Suppressor macrophage (primary cell): ENCODE data around the gene NUPR2.
"Not testable (repeated sequence)": the region's sequence is repeated elsewhere in the genome, so short reads cannot be mapped to it uniquely, and the experiment has no call there.

Experiments
- DNase-seq, 4 experiments: peaks; one replicate each; pipeline ENCODE4 v3.0.0-alpha.2; 2020 to 2022
- total RNA-seq, 17 experiments: gene quantifications; one replicate each; lab custom pipeline; 2026; ENCODE audit warnings: mixed read lengths in 6 of 17, inconsistent platforms in 3 of 17; lab: John Stamatoyannopoulos, UW

Gene NUPR2, protein sequence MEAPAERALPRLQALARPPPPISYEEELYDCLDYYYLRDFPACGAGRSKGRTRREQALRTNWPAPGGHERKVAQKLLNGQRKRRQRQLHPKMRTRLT
- total RNA-seq = 0 to 0.22 (median 0) reads per million in 17 experiments

DNA sequence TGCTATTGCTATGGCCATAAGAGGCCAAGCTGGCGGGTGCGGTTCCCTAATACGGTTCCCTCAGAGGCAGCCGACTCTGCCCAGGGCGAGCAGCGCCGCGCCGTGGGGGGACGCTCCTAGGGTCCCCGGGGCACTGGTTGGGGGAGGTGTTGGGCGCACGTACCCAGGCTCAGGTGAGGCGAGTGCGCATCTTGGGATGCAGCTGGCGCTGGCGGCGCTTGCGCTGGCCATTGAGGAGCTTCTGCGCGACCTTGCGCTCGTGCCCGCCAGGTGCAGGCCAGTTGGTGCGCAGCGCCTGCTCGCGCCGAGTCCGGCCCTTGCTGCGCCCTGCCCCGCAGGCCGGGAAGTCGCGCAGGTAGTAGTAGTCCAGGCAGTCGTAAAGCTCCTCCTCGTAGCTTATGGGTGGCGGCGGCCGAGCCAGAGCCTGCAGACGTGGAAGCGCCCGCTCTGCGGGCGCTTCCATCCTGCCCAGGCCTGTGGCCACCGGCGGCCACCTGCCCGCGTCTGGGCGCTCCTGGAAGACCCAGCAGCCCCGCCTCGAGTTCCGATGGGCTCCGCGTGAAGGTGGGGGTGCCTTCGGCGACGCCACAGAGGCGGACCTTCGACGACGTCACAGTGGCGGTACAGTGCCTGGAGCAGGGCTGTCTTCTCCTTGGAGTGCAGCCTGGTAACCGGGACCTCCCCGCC lies at the start of gene NUPR2:
Gene NUPR2 (minus strand): TSS at position 566 of the 687 bp plus-strand sequence. CDS start 103 bp downstream, at position 463.
- DNase-seq = no peak

DNA sequence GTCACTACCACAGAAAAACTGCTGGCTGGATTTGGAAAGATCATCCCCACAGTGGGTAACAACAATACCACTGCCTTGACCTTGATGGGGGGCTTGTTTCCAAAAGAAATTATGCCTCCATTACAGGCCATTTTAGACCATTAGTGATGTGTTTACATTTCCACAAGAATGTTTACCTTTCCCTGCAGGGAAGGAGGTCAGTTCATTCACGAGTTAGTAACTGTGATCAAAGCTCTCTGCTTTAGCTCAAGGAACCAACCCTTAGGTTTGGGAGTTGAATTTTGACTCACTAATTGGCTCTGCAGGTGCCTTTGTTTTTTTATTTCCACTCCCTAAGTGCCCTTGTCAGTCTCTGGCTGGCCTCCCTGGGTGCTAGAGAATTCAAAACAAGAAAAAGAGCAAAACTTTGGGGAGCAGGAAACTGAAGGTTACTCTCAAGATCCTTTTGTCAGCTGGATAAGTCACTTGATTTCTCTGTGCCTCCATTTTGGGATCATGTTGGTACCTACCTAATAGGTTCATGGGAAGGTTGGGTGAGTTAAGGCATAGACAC lies 41.1 kb upstream of the NUPR2 start:
- DNase-seq = no peak

DNA sequence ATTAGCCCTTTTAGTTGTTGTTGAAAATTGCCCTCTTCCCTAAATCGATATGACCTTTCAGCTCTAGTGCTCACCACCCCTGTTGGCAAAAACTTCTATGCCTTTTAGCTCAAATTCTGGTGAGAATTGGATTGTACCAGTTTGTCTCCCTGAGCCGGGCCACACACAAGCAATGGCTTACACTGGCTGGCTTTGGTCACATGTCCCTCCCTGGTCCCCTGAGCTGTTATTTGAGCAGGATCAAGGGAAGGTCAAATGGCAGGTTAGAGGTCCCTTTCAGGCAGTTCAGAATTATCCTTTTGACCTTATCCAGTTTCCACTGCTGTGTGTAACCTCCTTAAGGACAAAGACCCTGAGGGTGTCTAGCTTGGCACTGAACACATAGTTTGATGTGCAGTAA lies 14.8 kb upstream of the NUPR2 start:
- DNase-seq = not testable (repeated sequence)

DNA sequence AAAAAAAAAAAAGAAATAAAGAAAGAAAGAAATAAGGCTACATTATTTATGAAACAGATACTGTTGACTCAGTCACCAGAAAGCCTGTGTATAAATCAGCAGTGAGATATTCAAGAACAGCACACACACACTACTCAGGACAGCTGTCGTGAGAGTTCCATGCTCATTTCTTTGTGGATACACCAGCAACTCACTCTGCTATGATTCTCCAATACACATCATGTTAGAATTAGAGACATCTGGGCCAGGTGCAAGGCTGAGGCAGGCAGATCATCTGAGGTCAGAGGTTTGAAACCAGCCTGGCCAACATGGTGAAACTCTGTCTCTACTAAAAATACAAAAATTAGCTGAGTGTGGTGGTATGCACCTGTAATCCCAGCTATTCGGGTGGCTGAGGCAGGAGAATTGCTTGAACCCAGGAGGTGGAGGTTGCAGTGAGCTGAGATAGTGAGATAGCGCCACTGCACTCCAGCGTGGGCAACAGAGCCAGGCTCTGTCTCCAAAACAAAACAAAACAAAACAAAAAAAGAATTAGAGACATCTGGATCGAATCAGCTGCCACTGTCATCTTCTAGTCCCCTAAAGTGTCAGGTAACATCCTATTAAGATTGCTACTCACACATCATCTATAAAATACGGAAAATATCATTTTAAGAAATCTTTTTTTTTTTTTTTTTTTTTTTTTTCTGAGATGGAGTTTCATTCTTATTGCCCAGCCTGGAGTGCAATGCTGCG lies 11.2 kb upstream of the NUPR2 start:
- DNase-seq = no peak

DNA sequence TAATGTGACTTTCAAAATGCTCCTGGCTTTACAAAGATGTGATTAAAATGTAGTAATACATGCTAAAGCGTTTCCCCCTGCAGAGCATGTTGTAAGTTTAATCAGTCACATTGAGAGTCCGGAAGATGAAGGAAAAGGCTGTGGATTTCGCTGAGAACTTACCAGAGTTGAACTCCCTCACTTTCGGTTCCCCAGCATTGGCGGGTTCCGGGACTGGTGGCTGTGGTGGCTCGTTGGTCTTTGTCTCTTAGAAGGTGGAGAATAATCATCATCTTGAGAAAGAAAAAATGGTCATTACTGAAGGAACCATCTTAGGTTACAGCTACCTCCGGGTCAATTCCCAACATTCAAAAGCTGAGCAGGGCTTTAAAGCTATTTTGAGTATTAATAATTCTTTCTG lies 9.6 kb upstream of the NUPR2 start:
- DNase-seq = no peak

DNA sequence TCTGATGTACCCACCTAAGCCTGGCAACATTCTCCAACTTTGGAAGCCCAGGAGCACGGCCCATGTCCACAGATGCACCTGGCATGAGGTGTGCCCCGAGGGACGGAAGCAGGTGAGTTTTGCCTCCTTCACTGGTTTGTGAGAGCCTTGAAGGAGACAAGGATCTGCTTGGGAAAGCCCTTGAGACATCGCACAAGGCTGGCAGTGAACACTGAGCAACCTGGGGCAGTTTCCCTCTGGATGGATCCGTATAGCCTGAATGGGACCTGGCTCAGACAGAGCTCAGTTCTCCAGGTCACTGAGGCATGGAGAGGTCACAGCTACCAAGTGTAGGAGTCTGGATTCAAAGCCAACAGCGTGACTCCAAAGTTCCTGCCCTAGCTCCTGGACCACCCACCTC lies 8.8 kb upstream of the NUPR2 start:
- DNase-seq = no peak

DNA sequence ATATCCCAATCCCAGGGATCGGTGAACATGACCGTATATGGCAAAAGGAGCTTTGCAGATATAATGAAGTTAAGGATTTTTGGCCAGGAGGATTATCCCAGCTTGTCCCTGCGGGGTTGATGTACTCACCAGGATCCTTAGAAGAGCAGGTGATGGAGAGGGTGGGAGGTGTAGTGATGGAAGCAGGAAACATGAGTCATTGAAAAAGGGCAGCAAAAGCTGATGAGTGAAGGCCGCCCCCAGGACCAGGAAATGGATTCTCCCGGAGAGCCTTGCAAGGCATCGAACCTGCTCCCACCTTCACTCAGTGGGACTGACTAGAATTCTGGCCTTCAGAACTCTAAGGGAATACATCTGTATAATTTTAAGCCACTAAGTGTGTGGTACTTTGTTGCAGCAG lies 5.2 kb upstream of the NUPR2 start:
- no peak for DNase-seq

DNA sequence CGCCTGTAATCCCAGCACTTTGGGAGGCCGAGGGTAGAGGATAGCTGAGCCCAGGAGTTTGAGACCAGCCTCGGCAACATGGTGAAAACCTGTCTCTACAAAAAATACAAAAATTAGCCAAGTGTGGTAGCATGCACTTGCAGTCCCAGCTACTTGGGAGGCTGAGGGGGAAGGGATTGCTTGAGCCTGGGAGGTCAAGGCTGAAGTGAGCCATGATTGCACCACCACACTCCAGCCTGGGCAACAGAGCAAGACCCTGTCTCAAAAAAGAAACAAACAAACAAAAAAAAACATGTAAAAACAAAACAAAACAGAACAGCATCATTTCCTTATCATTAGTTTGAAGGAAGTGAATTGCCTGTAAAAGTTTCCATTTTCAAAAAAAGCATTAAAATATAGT lies 4.0 kb downstream of the NUPR2 start:
- DNase-seq = not testable (repeated sequence)

DNA sequence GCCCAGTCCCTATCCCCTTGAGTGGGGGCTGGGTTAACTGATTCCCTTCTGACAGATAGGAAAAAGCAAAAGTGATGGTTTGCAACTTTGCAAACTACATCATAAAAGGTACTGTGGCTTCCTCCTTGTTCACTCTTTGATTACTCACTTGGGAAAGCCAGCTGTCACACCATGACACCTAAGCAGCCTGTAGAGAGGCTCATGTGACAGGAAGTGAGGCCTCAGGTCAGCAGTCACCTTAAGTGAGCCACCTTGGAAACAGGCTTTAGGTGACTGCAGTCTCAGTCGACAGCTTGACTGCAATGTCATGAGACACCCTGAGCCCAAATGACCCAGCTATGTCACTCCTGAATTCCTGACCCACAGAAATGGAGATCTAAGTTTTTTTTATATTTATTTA lies 5.6 kb downstream of the NUPR2 start:
- DNase-seq = no peak

DNA sequence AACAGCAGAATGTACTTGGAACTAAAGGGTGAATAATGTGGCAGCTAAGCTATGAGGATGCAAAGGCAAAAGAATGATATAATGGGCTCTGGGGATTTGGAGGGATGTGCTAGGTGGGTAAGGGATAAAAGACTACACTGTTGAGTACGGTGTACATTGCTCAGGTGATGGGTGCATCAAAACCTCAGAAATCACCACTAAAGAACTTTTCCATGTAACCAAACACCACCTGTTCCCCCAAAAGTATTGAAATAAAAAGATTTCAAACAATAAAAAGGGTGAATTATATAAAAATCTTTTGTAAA lies 8.3 kb downstream of the NUPR2 start:
- DNase-seq = no peak

DNA sequence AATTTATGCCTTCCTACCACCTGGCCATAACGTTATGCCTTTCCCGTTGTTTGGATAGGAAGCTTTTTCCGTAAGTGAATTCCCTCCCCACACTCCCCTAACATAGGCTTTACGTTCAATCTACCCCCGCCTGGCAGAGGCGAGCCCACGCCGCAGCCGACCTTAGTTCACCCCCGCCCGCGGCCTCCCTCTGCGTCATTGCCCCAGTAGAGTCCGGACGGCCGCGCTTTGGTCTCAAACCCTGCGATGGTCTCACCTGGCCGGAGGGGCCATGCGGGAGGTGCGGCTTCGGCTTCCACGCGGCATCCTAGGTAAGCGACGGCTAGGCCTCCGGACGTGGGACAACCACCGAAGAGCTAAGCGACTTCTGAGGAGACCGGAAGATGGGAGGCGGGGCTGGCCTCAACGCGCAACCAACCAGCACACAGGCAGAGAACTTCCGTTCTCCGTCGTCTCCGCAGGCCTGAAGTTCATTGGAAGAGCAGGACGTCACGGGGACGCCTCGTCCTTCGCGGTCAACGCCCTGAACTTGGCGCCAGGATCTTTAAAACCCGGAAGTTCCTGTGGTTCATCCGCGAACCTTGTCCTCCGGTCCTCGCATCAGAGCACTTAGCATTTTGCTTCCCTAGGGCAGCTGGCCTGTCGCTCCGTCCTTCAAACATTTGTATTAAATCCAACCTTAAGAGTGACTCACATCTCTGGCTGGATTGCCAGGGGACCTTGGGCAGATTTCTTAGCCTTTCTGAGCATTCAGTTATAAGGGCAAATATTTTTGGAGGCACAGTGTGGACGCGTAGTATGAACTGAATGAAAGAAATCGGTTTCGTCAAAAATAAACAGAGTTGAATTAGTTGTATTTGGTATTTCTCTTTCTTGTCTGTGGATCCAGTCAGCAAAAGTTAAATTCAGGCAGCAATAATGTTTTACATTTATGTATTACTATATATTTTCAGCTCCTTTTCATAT lies 9.8 kb downstream of the NUPR2 start, which contains the start of gene CHCHD2:
Gene CHCHD2 (minus strand): TSS at position 369 of the 966 bp plus-strand sequence. CDS start 63 bp downstream, at position 306.
- DNase-seq = peak; percentile 98 to 99 (median 98)

DNA sequence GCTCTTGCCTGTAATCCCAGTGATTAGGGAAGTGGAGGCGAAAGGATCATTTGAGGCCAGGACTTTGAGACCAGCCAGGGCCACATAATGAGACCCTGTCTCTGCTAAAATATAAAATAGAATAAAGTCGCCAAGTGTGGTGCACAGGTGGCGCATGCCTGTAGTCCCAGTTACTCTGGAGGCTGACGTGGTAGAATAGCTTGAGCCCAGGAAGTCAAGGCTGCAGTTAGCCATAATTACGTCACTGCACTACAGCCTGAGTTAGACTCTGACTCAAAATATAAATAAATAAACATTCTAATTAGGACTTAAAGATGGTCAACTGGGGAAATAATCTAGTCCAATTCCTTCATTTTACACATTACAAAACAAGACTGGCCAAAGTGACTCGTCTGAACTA lies 10.7 kb downstream of the NUPR2 start:
- peak; percentile 31 to 59 (median 58) for DNase-seq

DNA sequence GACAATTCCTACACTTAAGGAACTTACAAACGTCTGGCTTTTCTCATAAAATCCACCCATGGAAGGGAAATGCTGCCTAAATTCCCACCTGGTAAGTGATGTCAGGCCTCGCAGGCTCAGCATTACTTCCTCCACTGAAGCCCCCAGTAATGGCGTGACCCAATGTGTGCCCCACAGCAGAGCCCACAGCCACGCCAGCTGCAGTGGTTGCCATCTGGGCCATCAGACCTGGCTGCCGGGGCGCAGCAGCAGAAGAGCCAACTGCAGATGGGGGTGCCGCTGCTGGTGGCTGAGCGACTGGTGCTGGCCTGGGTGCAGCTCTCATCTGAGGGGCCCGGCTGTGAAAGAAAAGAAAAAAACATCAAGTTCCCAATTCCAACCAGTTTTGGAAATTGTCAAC lies 12.1 kb downstream of the NUPR2 start:
- not testable (repeated sequence) for DNase-seq

DNA sequence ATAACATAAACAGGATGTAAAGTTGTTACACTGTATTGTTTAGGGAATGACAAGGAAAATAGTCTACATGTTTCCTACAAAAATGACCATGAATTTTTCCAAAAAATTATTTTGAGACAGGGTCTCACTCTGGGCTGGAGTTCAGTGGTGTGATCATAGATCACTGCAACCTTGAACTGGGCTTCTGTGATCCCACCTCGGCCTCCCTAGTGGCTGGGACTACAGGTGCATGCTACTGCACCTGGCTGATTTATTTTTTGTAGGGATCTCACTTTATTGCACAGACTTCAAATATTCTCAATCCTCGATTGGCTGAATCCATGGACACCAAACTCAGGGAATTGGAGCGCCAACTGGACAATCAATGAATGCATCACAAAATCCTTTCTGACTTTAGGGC lies 16.6 kb downstream of the NUPR2 start:
- no peak for DNase-seq

DNA sequence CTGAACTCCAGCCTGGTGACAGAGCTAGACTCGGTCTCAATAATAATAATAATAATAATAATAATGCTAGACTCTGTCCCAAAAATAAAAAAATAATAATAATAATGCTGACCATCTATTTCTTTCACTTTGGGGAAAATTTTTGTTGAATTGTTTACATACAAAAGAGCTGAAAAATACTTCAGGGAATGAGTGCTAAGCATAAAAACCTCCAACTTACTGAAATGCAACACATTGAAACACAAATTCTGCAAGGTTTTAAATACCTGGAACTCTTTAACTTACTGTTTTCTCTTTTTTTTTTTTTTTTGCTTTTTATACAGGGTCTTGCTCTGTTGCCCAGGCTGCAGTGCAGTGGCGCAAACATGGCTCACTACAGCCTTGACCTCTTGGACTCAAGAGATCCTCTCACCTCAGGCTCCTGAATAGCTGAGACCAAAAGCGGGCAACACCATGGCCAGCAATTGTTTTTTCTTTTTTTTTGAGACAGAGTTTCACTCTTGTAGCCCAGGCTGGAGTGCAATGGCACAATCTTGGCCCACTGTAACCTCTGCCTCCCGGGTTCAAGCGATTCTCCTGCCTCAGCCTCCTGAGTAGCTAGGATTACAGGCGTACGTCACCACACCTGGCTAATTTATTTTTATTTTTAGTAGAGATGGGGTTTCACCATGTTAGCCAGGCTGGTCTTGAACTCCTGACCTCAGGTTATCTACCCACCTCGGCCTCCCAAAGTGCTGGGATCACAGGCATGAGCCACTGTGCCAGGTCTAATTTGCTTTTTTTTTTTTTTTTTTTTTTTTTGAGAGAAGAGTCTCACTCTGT lies 17.8 kb downstream of the NUPR2 start:
- not testable (repeated sequence) for DNase-seq

DNA sequence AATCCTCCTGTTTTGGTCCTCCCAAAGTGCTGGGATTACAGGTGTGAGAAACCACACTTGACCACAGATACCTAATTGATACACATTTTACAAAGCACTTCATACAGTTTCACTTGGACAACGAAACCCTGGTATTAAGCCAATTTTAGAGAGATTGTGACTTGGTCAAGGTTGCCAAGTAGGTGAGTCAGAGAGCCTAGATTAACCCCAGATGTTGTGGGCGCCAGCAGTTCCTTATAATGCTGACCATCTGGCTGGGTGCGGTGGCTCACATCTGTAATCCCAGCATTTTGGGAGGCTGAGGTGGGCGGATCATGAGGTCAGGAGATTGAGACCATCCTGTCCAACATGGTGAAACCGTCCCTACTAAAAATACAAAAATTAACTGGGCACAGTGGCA lies 18.5 kb downstream of the NUPR2 start:
- peak; percentile 43 to 70 (median 54) for DNase-seq

DNA sequence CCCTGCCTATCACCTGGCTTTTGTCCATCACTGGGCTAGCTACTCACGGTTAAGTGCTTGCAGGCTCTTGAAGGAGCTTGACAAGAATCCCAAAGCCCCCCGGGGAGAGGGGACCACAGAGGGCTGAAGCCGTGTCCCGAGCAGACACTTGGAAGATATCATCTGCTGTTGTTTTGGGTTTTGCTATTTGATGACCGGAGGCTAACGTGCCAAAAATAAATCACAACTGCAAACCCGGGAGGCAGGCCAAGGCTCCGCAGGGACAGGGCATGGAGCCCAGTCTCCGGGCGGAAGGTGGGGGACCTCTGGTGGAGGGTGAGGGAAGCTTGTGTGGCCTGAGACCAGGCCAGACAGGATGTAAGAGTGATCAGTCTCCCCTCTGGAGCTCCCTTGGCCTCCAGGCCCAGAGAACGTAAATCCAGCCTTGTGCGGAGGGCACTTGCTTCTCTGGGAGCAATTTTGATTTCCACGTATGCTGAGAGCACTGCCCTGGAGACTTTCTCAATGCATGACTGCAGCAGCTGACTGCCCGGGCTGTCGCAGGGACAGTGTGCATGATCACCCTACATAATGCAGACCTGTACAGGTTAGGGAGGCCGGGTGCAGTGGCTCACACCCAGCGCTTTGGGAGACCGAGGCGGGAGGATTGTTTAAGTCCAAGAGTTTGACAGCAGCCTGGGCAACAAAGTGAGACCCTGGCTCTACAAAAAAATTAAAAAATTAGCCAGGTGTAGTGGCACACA lies 23.3 kb downstream of the NUPR2 start, which contains the start of gene PHKG1:
Gene PHKG1 (minus strand): TSS at position 164 of the 743 bp plus-strand sequence. CDS start 4,011 bp downstream, outside the sequence.
- DNase-seq = peak in 1 of 4 experiments; percentile 30

DNA sequence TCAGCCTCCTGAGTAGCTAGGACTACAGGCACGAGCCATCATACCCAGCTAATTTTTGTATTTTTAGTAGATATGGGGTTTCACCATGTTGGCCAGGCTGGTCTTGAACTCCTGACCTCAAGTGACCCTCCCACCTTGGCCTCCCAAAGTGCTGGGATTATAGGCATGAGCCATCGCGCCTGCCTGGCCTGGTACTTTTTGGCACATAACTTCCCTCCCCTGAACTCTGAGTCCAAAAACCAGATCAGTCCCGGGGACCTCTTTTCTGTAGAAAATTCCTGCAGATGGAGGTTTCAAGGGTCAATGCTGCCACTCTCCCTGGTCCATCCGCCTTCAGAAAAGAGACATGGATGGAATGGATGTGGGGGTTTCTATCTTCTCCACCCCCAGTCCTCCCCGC lies 23.8 kb downstream of the NUPR2 start:
- DNase-seq = not testable (repeated sequence)

DNA sequence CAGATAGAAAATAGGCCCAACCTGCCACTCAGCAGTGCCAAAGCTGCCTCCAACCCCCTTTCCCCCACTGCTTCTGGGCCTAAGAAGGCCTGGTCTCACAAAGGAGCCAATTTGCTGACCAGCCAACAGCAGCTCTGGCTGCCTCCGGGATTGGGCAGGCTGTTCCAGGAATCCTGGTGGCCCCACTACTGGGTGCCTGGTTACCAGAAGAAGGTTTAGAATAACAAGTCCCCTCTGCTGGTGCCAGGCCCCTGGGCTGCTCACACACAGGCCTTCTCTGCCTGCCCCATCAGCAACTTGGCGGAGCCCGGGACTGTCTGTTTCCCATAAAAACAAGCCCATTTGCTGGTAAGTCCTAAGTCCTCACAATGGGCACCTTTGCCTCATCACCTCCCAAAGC lies 24.6 kb downstream of the NUPR2 start:
- no peak for DNase-seq

DNA sequence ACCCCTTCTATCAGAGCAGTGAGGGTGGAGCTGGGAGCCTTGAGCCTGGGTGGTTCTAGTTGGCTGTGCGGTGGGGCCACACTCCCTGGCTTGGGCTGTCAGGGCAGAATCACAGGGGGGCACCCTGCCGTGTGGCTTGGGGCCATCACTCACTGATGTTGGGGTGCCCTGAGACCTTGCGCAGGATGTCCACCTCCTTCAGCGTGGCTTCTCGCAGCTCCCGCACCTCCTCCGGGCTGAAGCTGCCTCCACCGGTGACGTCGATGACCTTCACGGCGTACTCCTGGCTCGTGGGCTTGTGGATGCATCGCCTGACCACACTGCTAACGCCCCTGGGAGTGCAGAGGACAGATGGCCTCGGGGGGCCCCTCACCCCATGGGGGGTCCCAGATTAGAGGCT lies 28.8 kb downstream of the NUPR2 start:
- DNase-seq = no peak

DNA sequence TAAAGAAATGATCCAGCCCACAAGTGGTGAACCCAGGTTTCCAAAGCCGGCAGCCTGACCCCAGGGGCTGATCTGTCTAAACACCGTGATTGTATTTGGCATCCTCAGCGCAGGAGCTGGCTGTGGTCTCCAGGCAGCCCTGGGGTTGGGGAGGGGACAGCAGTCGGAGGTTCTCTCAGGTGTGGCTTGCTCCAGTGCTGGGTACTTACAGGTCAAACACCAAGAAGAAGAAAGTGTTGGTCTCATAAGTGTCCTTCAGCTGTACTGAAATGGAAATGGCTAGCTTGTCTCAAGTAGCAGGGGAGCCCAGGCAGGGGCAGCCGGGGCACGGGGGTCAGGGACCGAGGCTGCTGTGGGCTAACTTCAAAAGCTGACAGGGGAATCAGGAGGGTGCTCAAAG lies 29.5 kb downstream of the NUPR2 start:
- DNase-seq = no peak
